Activated CD4-positive, alpha-beta T cell treated with anti-CD3 and anti-CD28 coated beads for 24 hours (primary cell): ENCODE results near the gene RASA2.
"Not testable (repeated sequence)": the region's sequence is repeated elsewhere in the genome, so short reads cannot be mapped to it uniquely, and the experiment has no call there.

ENCODE experiments used
- DNase-seq, 2 donors: peaks; one replicate each; pipeline ENCODE4 v3.0.0-alpha.2; 2020; ENCODE audit warnings: low read depth in 2 of 2

The RASA2 gene

GRCh38 chr3:141493184-141493583 is 6.4 kb downstream of the RASA2 start:
- DNase-seq: no peak

DNA sequence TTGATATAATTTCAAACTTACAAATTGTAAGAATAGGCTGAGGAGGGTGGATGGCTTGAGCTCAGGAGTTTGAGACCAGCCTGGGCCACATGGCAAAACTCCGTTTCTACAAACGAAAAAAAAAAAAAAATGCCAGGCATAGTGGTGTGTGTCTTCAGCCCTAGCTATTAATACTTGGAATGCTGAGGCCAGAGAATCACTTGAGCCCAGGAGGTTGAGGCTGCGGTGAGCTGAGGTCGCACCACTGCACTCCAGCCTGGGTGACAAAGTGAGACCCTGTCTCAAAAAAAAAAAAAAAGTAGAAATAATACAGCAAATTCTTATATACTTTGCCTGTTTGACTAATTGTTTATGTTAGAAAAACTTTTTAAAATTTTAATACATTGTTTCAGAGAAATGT is 10.8 kb downstream of the RASA2 start:
- not testable (repeated sequence) for DNase-seq

DNA sequence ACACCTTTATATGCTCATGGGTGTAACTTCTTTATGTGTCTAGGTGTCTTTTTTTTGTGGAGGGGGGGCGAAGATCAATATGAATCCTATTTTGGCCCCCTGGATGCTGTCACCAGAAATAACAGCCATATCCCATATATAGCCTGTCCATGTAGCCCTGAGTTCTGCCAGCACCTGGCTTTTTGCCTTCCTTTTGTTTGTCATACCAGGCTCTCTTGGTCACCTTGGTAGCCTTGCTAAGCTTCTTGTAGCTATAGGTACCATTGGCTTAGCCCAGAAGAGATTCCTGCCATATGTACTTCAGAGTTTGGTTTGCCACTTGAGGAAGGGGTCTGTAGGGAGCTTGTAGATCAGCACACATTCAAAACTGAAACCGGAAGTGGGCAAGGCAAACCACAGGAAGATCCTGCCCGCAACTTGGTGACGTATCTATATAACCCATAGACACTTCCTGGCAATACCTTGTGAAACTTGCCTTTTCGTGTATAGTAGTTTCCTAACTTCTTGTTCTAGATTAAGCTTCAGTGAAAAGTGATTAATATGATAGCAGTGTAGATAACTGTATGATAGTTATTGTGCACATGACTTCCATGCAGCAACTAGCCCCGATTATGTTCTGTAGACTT is 11.9 kb downstream of the RASA2 start:
- peak; percentile 58 to 64 for DNase-seq

- DNase-seq: no peak
Measured at GRCh38 chr3:141499284-141499683, 12.5 kb downstream of the RASA2 start.

GRCh38 chr3:141499965-141500364 is 13.1 kb downstream of the RASA2 start:
- DNase-seq: no peak

GRCh38 chr3:141500397-141500796 is 13.6 kb downstream of the RASA2 start:
- no peak for DNase-seq

DNA sequence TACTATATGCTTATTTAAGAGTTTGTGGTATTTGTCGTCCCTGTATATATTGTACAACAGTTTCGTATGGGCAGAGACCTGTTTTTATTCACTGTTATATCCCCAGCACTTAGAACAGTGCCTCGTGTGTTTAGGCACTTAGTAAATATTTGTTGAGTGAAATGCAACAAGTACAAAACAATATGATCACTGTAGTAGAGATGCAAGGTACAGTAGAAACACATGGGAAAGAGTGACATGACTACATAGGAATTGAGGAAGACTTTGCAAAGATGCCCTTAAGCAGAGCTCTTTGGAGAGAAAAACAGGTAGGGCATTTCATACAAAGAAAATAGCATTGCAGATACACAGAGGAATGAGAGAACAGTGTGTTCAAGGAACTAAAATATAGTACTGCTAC is 18.3 kb downstream of the RASA2 start:
- DNase-seq: no peak

DNA sequence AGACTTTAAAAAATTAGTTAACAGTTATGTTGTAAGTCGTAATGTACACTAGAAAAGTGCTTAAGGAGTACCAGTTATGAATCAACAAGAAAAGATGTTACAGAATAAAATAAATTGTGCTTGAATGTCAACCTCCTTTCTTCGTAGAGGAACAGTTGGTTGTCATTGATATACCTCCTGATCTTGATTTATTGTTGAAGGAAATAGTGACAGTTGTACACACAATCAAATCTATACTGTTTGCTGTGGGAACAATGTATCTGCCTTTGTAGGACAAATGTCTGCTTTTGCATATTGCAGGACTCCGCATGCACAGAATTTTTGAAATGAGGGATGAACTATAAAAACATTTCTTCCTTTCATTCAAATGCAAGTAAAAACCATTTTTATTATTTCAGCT is 19.2 kb downstream of the RASA2 start:
- DNase-seq: no peak

- no peak for DNase-seq
Measured at GRCh38 chr3:141507392-141508066, 20.7 kb downstream of the RASA2 start.

DNA sequence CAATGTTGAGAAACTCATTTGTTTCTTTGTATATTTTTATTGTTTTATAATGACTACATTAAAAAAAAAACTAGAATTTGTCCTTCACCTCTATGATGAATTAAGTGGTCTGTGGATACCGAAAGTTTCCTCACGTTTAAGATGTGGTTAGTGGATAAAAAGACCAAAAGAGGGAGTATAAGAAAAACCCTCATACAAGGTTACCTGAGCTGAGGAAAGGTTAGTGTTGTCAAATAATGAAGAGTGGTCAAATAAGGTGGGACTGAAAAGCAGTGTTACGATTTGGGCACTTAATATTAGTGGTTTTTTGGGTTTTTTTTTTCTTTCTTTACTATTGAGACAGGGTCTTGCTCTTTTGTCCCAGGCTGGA is 21.2 kb downstream of the RASA2 start:
- no peak for DNase-seq

- no peak for DNase-seq
Measured at GRCh38 chr3:141511361-141511760, 24.5 kb downstream of the RASA2 start.

GRCh38 chr3:141514382-141514781 is 27.6 kb downstream of the RASA2 start:
- no peak for DNase-seq

DNA sequence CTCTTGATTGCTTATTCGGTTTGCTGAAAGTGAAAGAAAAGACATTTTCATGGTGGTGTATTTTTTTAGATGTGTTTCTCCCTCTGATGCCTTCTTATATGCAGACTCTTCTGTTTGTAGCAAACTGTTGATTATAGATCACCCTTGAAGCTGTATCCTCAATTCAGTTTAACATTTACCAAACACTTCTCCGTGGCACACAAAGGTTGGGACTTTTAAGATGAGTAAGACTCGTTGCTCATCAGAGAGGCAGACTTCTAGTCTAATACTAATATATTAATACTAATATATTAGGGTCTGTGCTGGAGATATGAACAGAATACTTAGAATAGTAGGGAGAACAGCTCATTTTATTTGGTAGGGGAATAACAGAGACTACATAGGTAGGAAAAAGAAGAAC is 32.8 kb downstream of the RASA2 start:
- DNase-seq: no peak

- DNase-seq: no peak
Measured at GRCh38 chr3:141521781-141522180, 35.0 kb downstream of the RASA2 start.

GRCh38 chr3:141523615-141524375 is 37.0 kb downstream of the RASA2 start:
- DNase-seq: no peak

GRCh38 chr3:141524988-141525387 is 38.2 kb downstream of the RASA2 start:
- DNase-seq: no peak

DNA sequence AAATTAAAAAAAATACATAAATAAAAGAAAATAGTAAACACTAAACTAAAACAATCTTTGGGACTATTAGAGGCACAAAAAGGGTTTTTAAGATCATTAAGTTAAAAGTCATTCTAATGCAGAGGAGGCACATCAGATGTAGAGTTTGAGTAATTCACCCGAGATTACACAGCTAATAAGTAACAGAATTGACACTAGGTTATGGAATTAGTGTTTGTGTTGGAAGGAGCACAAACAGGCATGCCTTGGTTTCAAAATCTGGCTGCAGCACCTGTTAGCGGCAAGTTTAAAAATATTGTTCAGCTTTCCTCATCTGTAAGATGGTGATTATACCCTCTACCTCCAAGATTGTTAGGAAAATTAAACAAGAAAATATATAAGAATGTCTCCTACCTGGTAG is 39.0 kb downstream of the RASA2 start:
- DNase-seq: no peak

DNA sequence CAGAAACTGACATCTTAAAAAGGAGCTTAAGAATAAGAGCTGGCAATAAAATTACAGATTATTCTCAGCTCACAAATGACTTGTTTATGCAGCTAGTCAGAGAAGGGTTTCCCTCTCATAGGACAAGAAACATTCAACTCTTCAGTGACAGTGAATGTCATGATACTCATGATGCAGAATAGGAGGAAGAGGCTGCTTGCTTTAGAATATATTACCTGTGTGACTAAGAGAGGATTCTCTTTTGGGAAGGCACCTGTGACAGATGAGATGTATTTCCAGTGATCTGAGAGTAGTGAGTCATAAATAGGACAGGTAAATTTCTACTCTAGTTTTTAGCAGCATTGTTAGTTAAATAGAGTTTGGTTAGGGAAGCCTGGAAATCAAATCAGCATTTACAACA is 39.9 kb downstream of the RASA2 start:
- no peak for DNase-seq

GRCh38 chr3:141528800-141529199 is 42.0 kb downstream of the RASA2 start:
- DNase-seq: no peak

DNA sequence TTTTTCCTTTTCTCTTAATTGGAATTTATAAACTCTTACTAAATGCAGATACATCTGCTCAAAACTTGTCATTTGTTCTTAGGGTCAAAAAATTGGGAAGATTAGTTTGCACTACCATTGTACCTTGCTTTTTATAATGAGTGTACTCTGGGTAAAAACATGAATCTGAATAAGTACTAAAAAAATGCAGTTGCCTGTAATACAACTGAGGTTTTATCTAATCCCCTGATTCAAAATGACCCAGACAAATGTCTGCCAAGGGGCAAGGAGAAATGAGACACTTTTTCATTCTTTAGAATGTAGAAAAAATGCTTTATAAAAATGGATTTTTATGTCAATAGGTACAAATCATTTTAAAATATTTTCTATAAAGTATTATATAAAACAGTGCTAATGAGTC is 42.4 kb downstream of the RASA2 start:
- DNase-seq: no peak

GRCh38 chr3:141529717-141530414 is 43.0 kb downstream of the RASA2 start:
- DNase-seq: no peak

GRCh38 chr3:141530415-141530768 is 43.6 kb downstream of the RASA2 start:
- DNase-seq: no peak

- no peak for DNase-seq
Measured at GRCh38 chr3:141532609-141533008, 45.8 kb downstream of the RASA2 start.
